Activated CD8-positive, alpha-beta T cell treated with anti-CD3 and anti-CD28 coated beads, Interleukin-2, amount 10 ng/mL, durations not matched to agents 7 days and 5 days (primary cell): Measurements from ENCODE around the gene PRDM12. TPM values are rescaled to one million over a fixed set of nuclear protein-coding genes. Genes with fewer than 3 reads are reported as not detected.

Experiments used
- ATAC-seq: fragments of 150-1000 bp; cut with Tn5 transposase; one replicate; pipeline ENCODE4 v1.10.0; 2021; ENCODE audit warnings: moderate library complexity
- CTCF ChIA-PET: fragments of 350-600 bp; sonication (Branson Sonifier 250); formaldehyde crosslinking; loops from one replicate; lab custom pipeline; 2021; ENCODE audit warnings: antibody characterized with exemption; lab: Charles Lee
- POLR2A ChIA-PET: fragments of 350-600 bp; sonication (Branson Sonifier 250); formaldehyde crosslinking; loops from one replicate; lab custom pipeline; 2021; ENCODE audit warnings: antibody characterized with exemption; lab: Charles Lee
- DNase-seq: peaks from one replicate; pipeline ENCODE4 v3.0.0-alpha.2; 2020
- H3K27ac Mint-ChIP-seq: one replicate; pipeline ENCODE4 v1.8.0; 2021; ENCODE audit warnings: mild to moderate bottlenecking, mixed read lengths
- H3K27me3 Mint-ChIP-seq: one replicate; pipeline ENCODE4 v1.8.0; 2021; ENCODE audit warnings: low read depth, mixed read lengths
- H3K36me3 Mint-ChIP-seq: one replicate; pipeline ENCODE4 v1.8.0; 2021; ENCODE audit warnings: low read depth, mixed read lengths
- H3K4me1 Mint-ChIP-seq: one replicate; pipeline ENCODE4 v1.8.0; 2021; ENCODE audit warnings: low read depth, mixed read lengths
- H3K4me3 Mint-ChIP-seq: one replicate; pipeline ENCODE4 v1.8.0; 2021; ENCODE audit warnings: mild to moderate bottlenecking, mixed read lengths
- H3K9me3 Mint-ChIP-seq: one replicate; pipeline ENCODE4 v1.8.0; 2022; ENCODE audit warnings: mixed read lengths; ENCODE audit not compliant: insufficient read depth
- total RNA-seq, 2 experiments: library from RNA; stranded (reverse); gene quantifications; one replicate each; pipeline ENCODE4 v1.2.3, GENCODE V29; 2021

PRDM12 gene
- total RNA-seq, 2 experiments from 2014 or later, result not detected

DNA sequence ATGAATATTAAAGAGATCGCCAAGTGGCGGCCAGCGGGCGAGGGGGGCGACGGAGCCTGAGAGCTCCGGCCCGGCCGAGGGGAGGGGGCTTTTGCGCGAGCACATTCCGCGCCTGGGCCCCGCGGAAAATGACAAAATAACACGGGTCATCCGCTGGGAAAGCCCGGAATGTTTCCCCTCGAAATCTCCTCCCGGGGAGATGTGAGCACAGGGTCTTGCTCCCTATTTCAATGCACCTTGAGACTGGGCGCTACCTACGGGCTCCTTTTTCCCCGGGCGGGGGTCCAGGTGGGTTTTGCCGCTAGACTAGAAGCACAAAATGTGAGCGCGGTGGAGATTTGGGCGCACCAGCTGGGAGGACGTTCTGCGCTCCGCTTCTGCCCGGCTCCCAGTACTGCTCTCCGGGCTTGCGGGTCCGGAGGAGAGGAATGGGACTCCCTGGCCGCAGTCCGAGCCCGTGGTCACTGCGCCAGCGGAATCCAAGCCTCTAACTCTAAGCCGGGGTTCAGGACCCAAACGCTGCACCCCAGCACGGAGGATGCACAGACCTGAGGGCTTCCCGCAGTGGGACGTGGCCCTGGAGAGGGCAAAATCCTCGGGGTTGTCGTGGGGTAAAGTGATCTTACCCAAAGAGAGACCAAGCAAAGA, 2.8 kb upstream of the PRDM12 start:
- Mint-ChIP-seq H3K36me3 (peaks cover 2% of the 10 kb centered on the region), H3K27me3 (peaks cover 71% of the 10 kb centered on the region), H3K9me3 (no peaks in the 10 kb centered on the region), H3K27ac (no peak overlapping the region), H3K4me1 (peaks cover 14% of the 10 kb centered on the region), H3K4me3 (no peak overlapping the region)
- POLR2A ChIA-PET, result no interaction called here
- DNase-seq (no peak), ATAC-seq (no peak)
- CTCF ChIA-PET, result interaction anchor here (1.6 kb wide), 1 partner anchor 18 kb away, joined by 5 read pairs; no protein-coding TSS in a partner anchor

DNA sequence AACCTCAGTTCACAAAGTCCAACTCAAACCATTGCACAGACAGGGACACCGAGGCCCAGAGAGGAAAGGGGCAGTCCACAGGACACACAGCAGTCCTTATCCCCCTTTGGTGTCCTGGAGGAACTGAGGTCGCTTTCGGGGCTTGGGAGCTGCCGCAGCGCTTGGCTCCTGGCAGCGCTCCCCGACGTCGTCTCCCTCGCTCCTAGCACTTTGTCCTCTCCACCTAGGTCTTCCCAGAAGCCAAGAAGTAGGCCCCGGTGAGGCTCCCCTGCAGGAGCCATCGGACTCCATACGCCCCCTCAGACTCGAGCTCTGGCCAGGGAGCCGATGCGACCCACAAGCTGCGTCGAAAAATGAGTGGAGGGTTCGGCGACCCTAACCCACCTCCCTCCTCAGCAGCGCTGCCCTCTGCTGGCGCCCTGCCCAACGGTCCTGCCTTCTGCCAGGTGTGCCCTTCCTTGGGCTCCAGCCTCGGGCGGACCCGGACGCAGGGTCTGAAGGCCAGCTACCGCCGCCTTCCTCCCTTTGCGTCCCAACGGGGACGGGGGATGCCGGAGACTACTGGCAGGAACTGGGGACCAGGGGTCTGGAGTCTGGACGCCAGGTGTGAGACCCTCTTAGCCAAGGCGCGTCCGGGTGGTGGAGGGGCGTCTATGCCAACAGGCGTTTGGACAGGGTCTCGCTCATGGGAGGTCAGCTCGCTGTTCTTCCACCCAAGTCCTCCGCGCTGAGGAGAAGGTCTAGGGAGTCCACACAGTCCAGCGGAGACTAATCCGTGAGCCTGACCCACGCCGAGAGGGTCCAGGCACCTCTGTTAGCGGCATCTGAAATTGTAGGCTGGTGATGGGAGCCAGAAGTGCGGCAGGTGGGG, 2.1 kb upstream of the PRDM12 start:
- DNase-seq, result no peak
- Mint-ChIP-seq H3K9me3 (no peaks in the 10 kb centered on the region), H3K27me3 (peaks cover 72% of the 10 kb centered on the region), H3K4me3 (no peak overlapping the region), H3K27ac (no peak overlapping the region), H3K36me3 (peaks cover 2% of the 10 kb centered on the region), H3K4me1 (peaks cover 14% of the 10 kb centered on the region)
- CTCF ChIA-PET, result interaction anchor here (1.2 to 1.6 kb wide), 2 partner anchors 18 to 22 kb away, joined by 3 to 5 read pairs; no protein-coding TSS in a partner anchor
- POLR2A ChIA-PET, result no interaction called here
- ATAC-seq, result no peak

DNA sequence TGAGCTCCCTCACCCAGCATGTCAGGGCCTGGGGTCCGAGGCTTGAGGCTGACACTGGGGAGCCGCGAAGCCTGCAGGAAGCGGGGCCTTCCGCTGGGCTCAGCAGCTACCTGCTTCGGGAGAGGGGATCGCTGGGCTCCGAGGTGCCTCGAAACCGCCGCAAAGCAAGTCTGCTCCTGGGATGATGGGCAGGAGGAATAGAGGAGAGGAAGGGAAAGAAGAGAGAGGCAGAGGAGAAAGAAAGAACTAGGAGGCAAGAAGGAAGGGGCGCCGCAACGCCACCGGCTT, 1.5 kb upstream of the PRDM12 start:
- H3K4me3 Mint-ChIP-seq, result no peak overlapping the region
- no peak overlapping the region for H3K27ac Mint-ChIP-seq
- H3K4me1 Mint-ChIP-seq, result peaks cover 14% of the 10 kb centered on the region
- no peaks in the 10 kb centered on the region for H3K9me3 Mint-ChIP-seq
- POLR2A ChIA-PET, result no interaction called here
- peaks cover 73% of the 10 kb centered on the region for H3K27me3 Mint-ChIP-seq
- peaks cover 2% of the 10 kb centered on the region for H3K36me3 Mint-ChIP-seq
- no peak for ATAC-seq
- DNase-seq, result no peak
- CTCF ChIA-PET, result interaction anchor here (1.2 to 1.6 kb wide), 2 partner anchors 17 to 21 kb away, joined by 3 to 5 read pairs; no protein-coding TSS in a partner anchor

DNA sequence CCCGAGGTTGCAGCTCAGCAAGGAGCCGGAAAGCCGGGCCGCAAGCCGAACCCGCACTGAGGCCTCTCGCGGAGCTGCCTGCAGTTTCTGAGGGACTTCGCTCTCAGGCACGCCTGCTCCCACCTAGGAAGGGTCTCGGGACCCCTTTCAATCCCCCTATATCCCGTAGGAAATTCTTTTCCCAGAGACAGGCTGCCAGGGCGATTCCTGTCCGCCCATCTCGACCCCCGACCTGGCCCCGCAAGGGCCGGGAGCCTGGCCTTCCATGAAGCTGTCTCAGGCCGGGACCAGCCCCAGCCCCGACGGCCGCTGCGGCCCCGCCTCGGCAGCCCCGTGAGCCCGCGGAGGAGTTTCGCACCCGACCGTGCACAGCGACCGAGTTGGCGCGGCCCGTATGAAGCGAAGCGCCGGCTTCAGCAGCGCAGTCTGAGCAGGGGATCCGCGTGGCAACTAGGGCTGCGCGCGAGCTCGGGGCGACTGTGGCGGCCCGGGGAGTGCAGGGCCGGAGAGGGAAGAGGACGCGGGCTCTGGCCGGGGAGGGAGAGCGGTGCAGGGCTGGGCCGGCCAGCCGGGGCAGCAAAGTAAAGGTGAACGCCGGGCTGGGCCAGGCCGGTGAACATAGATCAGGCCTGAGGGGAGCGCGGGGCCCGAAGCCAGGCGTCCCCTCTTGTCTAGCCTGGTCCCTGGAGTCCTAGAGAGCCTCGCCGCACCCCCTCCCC, 977 bp upstream of the PRDM12 start:
- CTCF ChIA-PET, result interaction anchor here (1.2 to 1.6 kb wide), 2 partner anchors 17 to 21 kb away, joined by 3 to 5 read pairs; no protein-coding TSS in a partner anchor

DNA sequence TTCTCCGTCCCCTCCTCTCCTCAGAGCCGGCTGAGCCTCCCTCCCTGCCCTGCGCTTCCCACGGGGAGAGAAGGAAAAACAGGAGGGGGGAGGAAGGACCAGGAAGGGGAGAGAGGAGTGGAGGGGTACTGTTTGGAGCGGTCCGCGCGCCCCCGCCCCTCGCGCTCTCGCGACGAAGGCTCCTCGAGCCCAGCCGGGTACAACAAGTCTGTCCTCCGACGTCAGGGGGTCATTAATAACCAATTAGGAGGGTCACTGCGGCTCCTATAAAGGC, 480 bp upstream of the PRDM12 start:
- peaks cover 69% of the 10 kb centered on the region for H3K27me3 Mint-ChIP-seq
- no peaks in the 10 kb centered on the region for H3K9me3 Mint-ChIP-seq
- no peak overlapping the region for H3K27ac Mint-ChIP-seq
- no peak overlapping the region for H3K4me3 Mint-ChIP-seq
- ChIA-PET POLR2A (no interaction called here), CTCF (no interaction called here)
- H3K36me3 Mint-ChIP-seq, result peaks cover 2% of the 10 kb centered on the region
- H3K4me1 Mint-ChIP-seq, result peaks cover 14% of the 10 kb centered on the region
- ATAC-seq, result no peak
- no peak for DNase-seq

More for the DNA sequence above, 977 bp upstream of the PRDM12 start:
- peak; percentile 31 for ATAC-seq
- Mint-ChIP-seq H3K27me3 (peaks cover 73% of the 10 kb centered on the region), H3K4me1 (peaks cover 14% of the 10 kb centered on the region), H3K27ac (no peak overlapping the region), H3K9me3 (no peaks in the 10 kb centered on the region), H3K4me3 (no peak overlapping the region), H3K36me3 (peaks cover 2% of the 10 kb centered on the region)
- POLR2A ChIA-PET, result no interaction called here
- no peak for DNase-seq

DNA sequence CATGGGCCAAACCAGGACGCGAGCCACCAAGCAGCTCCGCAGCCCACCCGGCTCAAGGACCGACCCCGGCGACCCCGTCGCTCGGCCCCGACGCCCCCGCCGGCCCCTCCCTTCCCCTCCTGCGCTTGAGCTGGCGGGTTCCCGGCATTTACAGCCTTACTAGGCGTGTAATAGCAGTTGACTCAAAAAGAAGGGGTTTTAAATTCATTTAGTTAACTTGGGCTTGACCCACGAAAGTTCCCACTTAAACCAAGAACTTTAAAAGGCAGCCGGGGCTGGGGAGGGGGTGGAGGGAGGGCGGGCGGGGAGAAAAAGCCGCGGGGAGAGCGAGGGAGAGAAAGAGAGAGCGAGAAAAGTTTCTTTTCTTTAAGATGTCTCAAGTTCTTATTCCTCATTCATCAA, 636 bp downstream of the PRDM12 start:
- ChIA-PET POLR2A (interaction anchor here (1.0 kb wide), 1 partner anchor 28 kb away, joined by 3 read pairs; the partner anchor contains the start of gene EXOSC2), CTCF (no interaction called here)
- ATAC-seq (no peak), DNase-seq (no peak)
- H3K36me3 Mint-ChIP-seq, result peaks cover 2% of the 10 kb centered on the region
- no peaks in the 10 kb centered on the region for H3K9me3 Mint-ChIP-seq
- peaks cover 17% of the 10 kb centered on the region for H3K4me1 Mint-ChIP-seq
- peaks cover 62% of the 10 kb centered on the region for H3K27me3 Mint-ChIP-seq
- H3K4me3 Mint-ChIP-seq, result no peak overlapping the region
- no peak overlapping the region for H3K27ac Mint-ChIP-seq

DNA sequence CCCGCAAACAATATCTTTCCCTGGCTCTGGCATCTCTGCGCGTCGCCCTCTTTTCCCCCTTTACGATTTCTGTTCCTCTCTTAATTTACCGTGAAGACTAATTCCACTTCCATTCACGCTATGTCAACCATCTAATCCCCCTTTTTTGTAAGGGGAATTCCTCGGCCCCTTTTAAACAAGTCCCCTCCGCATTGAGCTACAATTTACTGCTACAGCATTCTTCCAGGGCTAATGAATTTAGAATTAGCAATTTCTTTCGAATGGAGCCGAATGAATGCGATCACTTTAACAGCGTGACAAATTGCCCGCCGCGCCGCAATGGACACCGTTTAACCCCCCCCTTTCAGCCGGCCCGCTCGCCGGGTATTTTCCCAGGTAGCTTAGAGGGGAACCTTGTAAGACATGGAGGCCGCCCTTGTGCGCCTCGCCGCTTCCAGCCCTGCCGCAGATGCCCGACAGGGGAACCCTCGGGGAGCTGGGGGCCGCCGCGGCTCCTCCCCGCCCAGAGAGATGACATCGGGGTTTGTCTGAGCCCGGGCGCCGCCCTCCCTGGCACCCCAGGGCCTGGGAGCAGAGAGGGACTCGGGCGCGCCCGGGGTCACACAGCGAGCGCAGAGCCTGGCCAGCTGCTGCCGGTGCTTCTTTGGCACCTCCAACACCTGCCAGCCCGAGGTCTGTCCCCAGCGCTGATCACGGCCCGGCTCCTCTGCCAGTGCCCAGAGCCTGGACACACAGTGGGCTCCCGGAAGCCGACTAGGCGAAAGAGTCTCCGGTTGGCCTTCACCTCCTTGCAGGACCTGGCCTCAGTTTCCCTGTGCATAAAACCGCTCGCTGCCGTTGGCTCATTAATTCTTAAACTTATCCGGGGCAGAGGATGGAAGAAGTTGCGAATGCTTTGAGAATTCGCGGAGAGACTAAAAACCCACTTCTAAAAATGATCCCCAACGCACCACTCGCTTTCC, 1.3 kb downstream of the PRDM12 start:
- CTCF ChIA-PET, result no interaction called here
- POLR2A ChIA-PET, result interaction anchor here (0.7 kb wide), 1 partner anchor 126 kb away, joined by 3 read pairs; no protein-coding TSS in a partner anchor
- H3K36me3 Mint-ChIP-seq, result peaks cover 2% of the 10 kb centered on the region
- no peak overlapping the region for H3K4me3 Mint-ChIP-seq
- H3K4me1 Mint-ChIP-seq, result peaks cover 17% of the 10 kb centered on the region
- peaks cover 64% of the 10 kb centered on the region for H3K27me3 Mint-ChIP-seq
- no peak for DNase-seq
- H3K9me3 Mint-ChIP-seq, result no peaks in the 10 kb centered on the region
- peak overlapping the region; percentile 22 for H3K27ac Mint-ChIP-seq
- no peak for ATAC-seq

DNA sequence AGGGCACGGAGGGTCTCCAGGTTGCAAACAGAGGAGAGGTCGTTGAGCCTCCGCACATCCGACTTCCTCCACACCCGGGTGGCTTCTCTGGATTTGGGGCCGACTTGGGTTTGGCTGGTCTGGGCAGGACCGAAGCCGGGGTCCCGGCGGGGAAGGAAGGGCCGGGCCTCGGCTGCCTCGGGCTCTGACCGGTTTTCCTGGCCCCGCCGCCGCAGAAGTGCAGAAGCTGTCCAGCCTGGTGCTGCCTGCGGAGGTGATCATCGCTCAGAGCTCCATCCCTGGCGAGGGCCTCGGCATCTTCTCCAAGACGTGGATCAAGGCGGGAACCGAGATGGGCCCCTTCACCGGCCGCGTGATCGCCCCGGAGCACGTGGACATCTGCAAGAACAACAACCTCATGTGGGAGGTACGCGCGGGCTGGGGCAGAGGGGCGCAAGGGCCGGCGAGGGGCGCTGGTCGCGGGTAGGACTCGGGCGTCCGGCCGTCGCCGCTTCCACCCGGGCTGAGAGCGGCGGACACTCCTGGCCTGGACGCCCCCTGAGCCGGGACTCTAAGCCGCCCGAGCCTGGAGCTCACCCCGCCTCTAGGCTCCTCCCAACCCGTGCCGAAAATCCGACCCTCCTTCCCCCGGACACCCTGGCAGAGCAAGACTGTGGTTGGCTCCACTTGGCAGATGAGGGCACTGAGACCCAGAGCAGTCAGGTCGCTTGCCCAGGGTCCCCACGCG, 2.2 kb downstream of the PRDM12 start:
- CTCF ChIA-PET, result no interaction called here
- POLR2A ChIA-PET, result interaction anchor here (0.6 to 0.7 kb wide), 2 partner anchors 127 to 216 kb away, joined by 3 read pairs; no protein-coding TSS in a partner anchor
- DNase-seq, result no peak
- ATAC-seq, result no peak
- H3K36me3 Mint-ChIP-seq, result peaks cover 2% of the 10 kb centered on the region
- peaks cover 66% of the 10 kb centered on the region for H3K27me3 Mint-ChIP-seq
- H3K9me3 Mint-ChIP-seq, result no peaks in the 10 kb centered on the region
- no peak overlapping the region for H3K27ac Mint-ChIP-seq
- peaks cover 17% of the 10 kb centered on the region for H3K4me1 Mint-ChIP-seq
- no peak overlapping the region for H3K4me3 Mint-ChIP-seq

DNA sequence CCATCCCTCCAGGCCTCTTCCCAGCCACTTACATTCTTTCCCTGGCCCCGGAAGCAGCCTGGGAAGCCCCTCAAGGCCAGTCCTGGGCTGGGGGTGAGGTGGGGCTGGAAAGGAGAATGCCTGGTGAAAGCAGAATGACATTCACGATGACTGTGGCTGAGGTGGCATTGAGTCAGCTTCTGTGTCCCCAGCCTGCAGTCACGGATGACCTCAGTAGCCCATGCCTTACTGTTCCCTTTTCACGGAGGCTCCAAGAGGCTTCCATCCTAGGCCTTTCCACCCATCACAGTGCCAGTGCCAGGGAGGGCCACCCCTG, 2.7 kb downstream of the PRDM12 start:
- ChIA-PET CTCF (no interaction called here), POLR2A (no interaction called here)
- H3K4me1 Mint-ChIP-seq, result peaks cover 17% of the 10 kb centered on the region
- peaks cover 62% of the 10 kb centered on the region for H3K27me3 Mint-ChIP-seq
- no peak overlapping the region for H3K27ac Mint-ChIP-seq
- no peak for DNase-seq
- H3K9me3 Mint-ChIP-seq, result no peaks in the 10 kb centered on the region
- H3K4me3 Mint-ChIP-seq, result no peak overlapping the region
- ATAC-seq, result no peak
- peaks cover 2% of the 10 kb centered on the region for H3K36me3 Mint-ChIP-seq

DNA sequence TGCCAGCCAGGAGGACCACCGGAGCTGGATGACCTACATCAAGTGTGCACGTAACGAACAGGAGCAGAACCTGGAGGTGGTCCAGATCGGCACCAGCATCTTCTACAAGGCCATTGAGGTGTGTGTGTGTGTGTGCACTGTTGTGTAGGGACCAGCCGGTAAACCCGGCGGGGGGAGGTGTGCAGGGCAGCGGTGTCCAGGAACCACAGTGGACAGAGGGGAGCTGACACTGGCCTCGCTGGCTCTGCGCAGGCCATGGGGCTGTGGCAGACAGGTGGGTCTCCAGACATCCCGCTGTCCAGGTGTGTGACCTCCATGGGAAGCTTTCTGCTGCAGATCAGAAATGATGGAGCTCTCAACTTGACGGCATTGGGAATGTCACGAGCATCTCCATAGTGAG, 3.8 kb downstream of the PRDM12 start:
- ChIA-PET POLR2A (no interaction called here), CTCF (interaction anchor here (1.2 kb wide), 1 partner anchor 16 kb away, joined by 3 read pairs; no protein-coding TSS in a partner anchor)
- Mint-ChIP-seq H3K36me3 (peaks cover 2% of the 10 kb centered on the region), H3K27ac (no peak overlapping the region), H3K4me3 (no peak overlapping the region), H3K27me3 (peaks cover 56% of the 10 kb centered on the region), H3K4me1 (peaks cover 11% of the 10 kb centered on the region), H3K9me3 (no peaks in the 10 kb centered on the region)
- DNase-seq (no peak), ATAC-seq (no peak)
